ENCODE results near the gene SERPINA4. TPM values are rescaled to one million over a fixed set of nuclear protein-coding genes. Genes with fewer than 3 reads are reported as not detected.

Gene SERPINA4
- total RNA-seq, 1 donor from 2014 or later = not detected

- peaks cover 15% of the 10 kb centered on the region for H3K27me3 Mint-ChIP-seq (ENCODE audit: low read depth, unreplicated experiment)
- no peaks in the 10 kb centered on the region for H3K79me2 ChIP-seq (ENCODE audit: insufficient read depth, low read length)
- no peaks in the 10 kb centered on the region for H3K36me3 Mint-ChIP-seq (ENCODE audit: low read depth, unreplicated experiment)
- H3K4me1 ChIP-seq (ENCODE audit: insufficient read depth, low read length) = peaks cover 15% of the 10 kb centered on the region
- H3K9me3 Mint-ChIP-seq (ENCODE audit: unreplicated experiment) = no peaks in the 10 kb centered on the region
- H3K27ac ChIP-seq (ENCODE audit: low read depth, low read length) = no peak overlapping the region
- no peak overlapping the region for H2AFZ ChIP-seq (ENCODE audit: low read depth, low read length)
- H3K9me3 ChIP-seq (ENCODE audit: insufficient read depth, low read depth, low read length) = no peaks in the 10 kb centered on the region
- no peak for TF ChIP-seq EZH2 (IDR thresholded peaks at IDR 0.05; ENCODE audit: insufficient read depth, low read length)
- no peak for TF ChIP-seq CTCF (IDR thresholded peaks at IDR 0.05; ENCODE audit: insufficient read depth, low read depth, low read length)
- no peak overlapping the region for H3K4me3 ChIP-seq (ENCODE audit: insufficient read depth, low read depth, low read length)
- no peak for DNase-seq (ENCODE audit: low read depth)
- H3K36me3 ChIP-seq (ENCODE audit: insufficient read depth, low read length) = no peaks in the 10 kb centered on the region
- no peaks in the 10 kb centered on the region for H3K27me3 ChIP-seq (ENCODE audit: insufficient read depth, low read length)
- H4K20me1 ChIP-seq (ENCODE audit: insufficient read depth, low read length) = no peaks in the 10 kb centered on the region
- H3K9ac ChIP-seq (ENCODE audit: low read length) = no peak overlapping the region
- no peak overlapping the region for H3K27ac Mint-ChIP-seq (ENCODE audit: unreplicated experiment)
- no peak for FAIRE-seq
- H3K4me2 ChIP-seq (ENCODE audit: low read length) = no peak overlapping the region
- H3K4me1 Mint-ChIP-seq (ENCODE audit: low read depth, unreplicated experiment) = peaks cover 13% of the 10 kb centered on the region
- H3K4me3 Mint-ChIP-seq (ENCODE audit: unreplicated experiment) = no peak overlapping the region
These were observed 23.0 kb upstream of the SERPINA4 start for GRCh38 chr14:94538070-94538740.

- TF ChIP-seq CTCF (IDR thresholded peaks at IDR 0.05; ENCODE audit: insufficient read depth, low read depth, low read length) (no peak), EZH2 (IDR thresholded peaks at IDR 0.05; ENCODE audit: insufficient read depth, low read length) (no peak)
- Histone ChIP-seq H3K4me1 (ENCODE audit: insufficient read depth, low read length) (peaks cover 15% of the 10 kb centered on the region), H3K79me2 (ENCODE audit: insufficient read depth, low read length) (no peaks in the 10 kb centered on the region), H3K4me2 (ENCODE audit: low read length) (no peak overlapping the region), H3K9ac (ENCODE audit: low read length) (no peak overlapping the region), H4K20me1 (ENCODE audit: insufficient read depth, low read length) (no peaks in the 10 kb centered on the region), H3K36me3 (ENCODE audit: insufficient read depth, low read length) (no peaks in the 10 kb centered on the region), H3K27ac (ENCODE audit: low read depth, low read length) (no peak overlapping the region), H3K27me3 (ENCODE audit: insufficient read depth, low read length) (no peaks in the 10 kb centered on the region), H2AFZ (ENCODE audit: low read depth, low read length) (no peak overlapping the region), H3K9me3 (ENCODE audit: insufficient read depth, low read depth, low read length) (no peaks in the 10 kb centered on the region), H3K4me3 (ENCODE audit: insufficient read depth, low read depth, low read length) (no peak overlapping the region)
- no peak for FAIRE-seq
- Mint-ChIP-seq H3K27me3 (ENCODE audit: low read depth, unreplicated experiment) (peaks cover 15% of the 10 kb centered on the region), H3K36me3 (ENCODE audit: low read depth, unreplicated experiment) (no peaks in the 10 kb centered on the region), H3K27ac (ENCODE audit: unreplicated experiment) (no peak overlapping the region), H3K4me3 (ENCODE audit: unreplicated experiment) (no peak overlapping the region), H3K9me3 (ENCODE audit: unreplicated experiment) (no peaks in the 10 kb centered on the region), H3K4me1 (ENCODE audit: low read depth, unreplicated experiment) (peaks cover 13% of the 10 kb centered on the region)
- no peak for DNase-seq (ENCODE audit: low read depth)
These were observed 22.1 kb upstream of the SERPINA4 start for GRCh38 chr14:94539181-94539580.

Data from astrocyte (in vitro differentiated cells and primary cell).